Measurements from ENCODE around the gene CBLC. TPM values are rescaled to one million over a fixed set of nuclear protein-coding genes. Genes with fewer than 3 reads are reported as not detected.

The CBLC gene
- polyA plus RNA-seq, 6 donors from 2014 or later: not detected

Other genes starting within 250 kb of the CBLC start
- not detected for gene CEACAM20, start 248.2 kb upstream of the CBLC start, polyA plus RNA-seq (ENCODE audit: low read depth in 6 of 6)
- gene IGSF23, start 164.3 kb upstream of the CBLC start, polyA plus RNA-seq (ENCODE audit: low read depth in 6 of 6): not detected
- not detected for gene PVR, start 134.0 kb upstream of the CBLC start, polyA plus RNA-seq (ENCODE audit: low read depth in 6 of 6)
- not detected for gene CEACAM19, start 106.4 kb upstream of the CBLC start, polyA plus RNA-seq (ENCODE audit: low read depth in 6 of 6)
- not detected for gene CEACAM16, start 78.7 kb upstream of the CBLC start, polyA plus RNA-seq (ENCODE audit: low read depth in 6 of 6)
- gene BCL3, start 29.2 kb upstream of the CBLC start, polyA plus RNA-seq (ENCODE audit: low read depth in 6 of 6): 10 to 100 TPM in 5 of 6 donors, 1 to 10 TPM in 1; 8.2 to 17.4 (median 14.1) TPM
- not detected for gene BCAM, start 31.2 kb downstream of the CBLC start, polyA plus RNA-seq (ENCODE audit: low read depth in 6 of 6)
- not detected for gene NECTIN2, start 68.4 kb downstream of the CBLC start, polyA plus RNA-seq (ENCODE audit: low read depth in 6 of 6)
- gene TOMM40, start 113.4 kb downstream of the CBLC start, polyA plus RNA-seq (ENCODE audit: low read depth in 6 of 6): 10 to 100 TPM; 21.3 to 36.2 (median 25.8) TPM
- not detected for gene APOE, start 127.9 kb downstream of the CBLC start, polyA plus RNA-seq (ENCODE audit: low read depth in 6 of 6)
- not detected for gene APOC1, start 136.7 kb downstream of the CBLC start, polyA plus RNA-seq (ENCODE audit: low read depth in 6 of 6)
- not detected for gene APOC4, start 164.3 kb downstream of the CBLC start, polyA plus RNA-seq (ENCODE audit: low read depth in 6 of 6)
- gene APOC2, start 168.2 kb downstream of the CBLC start, polyA plus RNA-seq (ENCODE audit: low read depth in 6 of 6): not detected
- gene CLPTM1, start 177.5 kb downstream of the CBLC start, polyA plus RNA-seq (ENCODE audit: low read depth in 6 of 6): 10 to 100 TPM; 17.5 to 27.2 (median 20.1) TPM
- 10 to 100 TPM; 29.8 to 72.6 (median 64.7) TPM for gene RELB, start 223.6 kb downstream of the CBLC start, polyA plus RNA-seq (ENCODE audit: low read depth in 6 of 6)

Data from naive B cell (primary cell).